HG03025 (cell line): Measurements from ENCODE around the gene ILRUN.
"Not testable (repeated sequence)": the region's sequence is repeated elsewhere in the genome, so short reads cannot be mapped to it uniquely, and the experiment has no call there.

Experiments used
- ATAC-seq: cut with Tn5 transposase; IDR thresholded peaks from one replicate; pipeline ENCODE4 v1.9.1; 2021; ENCODE audit warnings: mild to moderate bottlenecking, moderate library complexity; ENCODE audit not compliant: unreplicated experiment, low FRiP score

Gene ILRUN

GRCh38 chr6:34667481-34668238 lies 28.9 kb downstream of the ILRUN start:
- no peak for ATAC-seq

GRCh38 chr6:34665019-34665418 lies 31.5 kb downstream of the ILRUN start:
- ATAC-seq, result no peak

GRCh38 chr6:34664256-34664971 lies 32.2 kb downstream of the ILRUN start:
- no peak for ATAC-seq

GRCh38 chr6:34663831-34664255 lies 32.7 kb downstream of the ILRUN start:
- no peak for ATAC-seq

GRCh38 chr6:34663371-34663770 lies 33.2 kb downstream of the ILRUN start:
- ATAC-seq, result no peak

GRCh38 chr6:34661357-34661756 lies 35.2 kb downstream of the ILRUN start:
- ATAC-seq, result no peak

- no peak for ATAC-seq
Measured at GRCh38 chr6:34658605-34659265, 37.8 kb downstream of the ILRUN start.

- not testable (repeated sequence) for ATAC-seq
Measured at GRCh38 chr6:34657979-34658480, 38.5 kb downstream of the ILRUN start.

GRCh38 chr6:34657307-34657978 lies 39.1 kb downstream of the ILRUN start:
- no peak for ATAC-seq

- ATAC-seq, result no peak
Measured at GRCh38 chr6:34657037-34657306, 39.6 kb downstream of the ILRUN start.

- peak; percentile 69 for ATAC-seq
Measured at GRCh38 chr6:34656378-34657036, 40.1 kb downstream of the ILRUN start.

GRCh38 chr6:34655876-34656377 lies 40.6 kb downstream of the ILRUN start:
- ATAC-seq, result peak; percentile 5

- ATAC-seq, result no peak
Measured at GRCh38 chr6:34654061-34654710, 42.4 kb downstream of the ILRUN start.

- no peak for ATAC-seq
Measured at GRCh38 chr6:34652263-34652662, 44.3 kb downstream of the ILRUN start.

GRCh38 chr6:34650823-34651222 lies 45.7 kb downstream of the ILRUN start:
- ATAC-seq, result no peak

- not testable (repeated sequence) for ATAC-seq
Measured at GRCh38 chr6:34650232-34650631, 46.3 kb downstream of the ILRUN start.

GRCh38 chr6:34648806-34649205 lies 47.8 kb downstream of the ILRUN start:
- ATAC-seq, result no peak
